Measurements from ENCODE around the gene KLF15. TPM values are rescaled to one million over a fixed set of nuclear protein-coding genes. Genes with fewer than 3 reads are reported as not detected.

Gene KLF15
- polyA plus RNA-seq, 2 of the 4 experiments (the other 2 are of a cell fraction): not detected

- TF ChIP-seq BHLHE40 (IDR thresholded peaks at IDR 0.05; ENCODE audit: low read depth, low read length) (no peak), TP53 (CRISPR knock-in tag; IDR thresholded peaks at IDR 0.05) (no peak)
Observed at GRCh38 chr3:126360046-126360713, 3.0 kb upstream of the KLF15 start (continued).

- DNase-seq (ENCODE audit: low read depth in 1 of 2, low spot score in 1 of 2): no peak
Observed at GRCh38 chr3:126358816-126359181, 1.6 kb upstream of the KLF15 start.

GRCh38 chr3:126358038-126358815 lies 1.0 kb upstream of the KLF15 start:
- WGBS (ENCODE audit: missing lambda C conversion rate): 56% methylated on average over 11 of the region's 11 CpGs
- peak overlapping the region; percentile 100 for H3K4me2 ChIP-seq
- TF ChIP-seq HDAC2 (IDR thresholded peaks at IDR 0.05) (no peak), NR3C1 (IDR thresholded peaks at IDR 0.05) (no peak), ZSCAN20 (CRISPR knock-in tag; IDR thresholded peaks at IDR 0.05) (no peak), JUN (IDR thresholded peaks at IDR 0.05) (no peak), RAD21 (conservative IDR thresholded peaks at IDR 0.05 in 1 of 2, IDR thresholded peaks at IDR 0.05 in 1 of 2) (no peak), HES2 (IDR thresholded peaks at IDR 0.05) (no peak), PBX3 (IDR thresholded peaks at IDR 0.05) (no peak), MYC (IDR thresholded peaks at IDR 0.05; ENCODE audit: borderline replicate concordance, low read length) (no peak), CBX2 (IDR thresholded peaks at IDR 0.05; ENCODE audit: borderline replicate concordance, low read depth) (no peak), EHF (CRISPR knock-in tag; IDR thresholded peaks at IDR 0.05) (no peak), ESRRA (IDR thresholded peaks at IDR 0.05; ENCODE audit: borderline replicate concordance, low read length) (no peak), SREBF2 (IDR thresholded peaks at IDR 0.05) (no peak), HMGXB4 (CRISPR knock-in tag; IDR thresholded peaks at IDR 0.05; ENCODE audit: borderline replicate concordance) (no peak), KDM1A (IDR thresholded peaks at IDR 0.05; ENCODE audit: low read depth) (no peak), FOSB (CRISPR knock-in tag; IDR thresholded peaks at IDR 0.05) (no peak), EP300 (IDR thresholded peaks at IDR 0.05) (no peak), MAZ (IDR thresholded peaks at IDR 0.05; ENCODE audit: borderline replicate concordance, low read depth, low read length) (no peak)
- ChIA-PET POLR2A (no interaction called here), CTCF (interaction anchor here (1.0 kb wide), 2 partner anchors 8 to 112 kb away, joined by 3 read pairs; no protein-coding TSS in a partner anchor)
- ATAC-seq (no peak), FAIRE-seq (no peak), DNase-seq (ENCODE audit: low read depth in 1 of 2, low spot score in 1 of 2) (no peak)
- no peaks in the 10 kb centered on the region for H3K9me3 ChIP-seq
- H3K27ac ChIP-seq: no peak overlapping the region
- no peaks in the 10 kb centered on the region for H3K4me1 ChIP-seq
- no peak overlapping the region; the same call in 2 of the 3 replicates for H3K4me3 ChIP-seq

More at GRCh38 chr3:126358816-126359181, 1.6 kb upstream of the KLF15 start:
- H3K27ac ChIP-seq: no peak overlapping the region
- H3K4me1 ChIP-seq: no peaks in the 10 kb centered on the region
- H3K9me3 ChIP-seq: no peaks in the 10 kb centered on the region
- ATAC-seq: no peak
- no peak overlapping the region for H3K4me3 ChIP-seq
- no peak overlapping the region for H3K4me2 ChIP-seq
- CTCF ChIA-PET: no interaction called here
- 53% methylated on average over 3 of the region's 3 CpGs for WGBS (ENCODE audit: missing lambda C conversion rate)
- TF ChIP-seq HES2 (IDR thresholded peaks at IDR 0.05) (no peak), MAZ (IDR thresholded peaks at IDR 0.05; ENCODE audit: borderline replicate concordance, low read depth, low read length) (no peak), KDM1A (IDR thresholded peaks at IDR 0.05; ENCODE audit: low read depth) (no peak), NPAS2 (CRISPR knock-in tag; IDR thresholded peaks at IDR 0.05; ENCODE audit: borderline replicate concordance) (no peak), KDM5A (IDR thresholded peaks at IDR 0.05) (no peak)
- POLR2A ChIA-PET: no interaction called here
- FAIRE-seq: no peak
